ENCODE measurements around the gene SEPTIN10. TPM values are rescaled to one million over a fixed set of nuclear protein-coding genes. Genes with fewer than 3 reads are reported as not detected.
A peak's percentile ranks its signal among the peaks of the same experiment; 100 is the strongest.

SEPTIN10 gene
- total RNA-seq, 1 experiment from 2014 or later: 113 TPM

GRCh38 chr2:109660046-109660860, 46.5 kb upstream of the SEPTIN10 start:
- DNase-seq (ENCODE audit: low read depth, low spot score) (no peak), ATAC-seq (peak; percentile 44)
- POLR2A ChIA-PET: no interaction called here
- Histone ChIP-seq H3K9me2 (ENCODE audit: insufficient read depth) (no peaks in the 10 kb centered on the region), H3K79me2 (ENCODE audit: insufficient read depth, low read length) (no peaks in the 10 kb centered on the region), H3K36me3 (ENCODE audit: control insufficient read depth in 1 of 2, insufficient read depth in 2 of 2, low read length in 2 of 2) (no peaks in the 10 kb centered on the region), H3K27ac (ENCODE audit: low read depth, low read length) (no peak overlapping the region), H3K9ac (ENCODE audit: low read length) (no peak overlapping the region), H3K9me3 (ENCODE audit: control insufficient read depth in 1 of 2, insufficient read depth in 1 of 2, low read depth in 1 of 2, low read length in 2 of 2) (no peaks in the 10 kb centered on the region), H3K4me2 (ENCODE audit: low read length) (no peak overlapping the region), H3K4me3 (replicated peaks in 1 of 2; ENCODE audit: low read depth in 1 of 2, low read length in 2 of 2) (no peak overlapping the region), H3K4me1 (ENCODE audit: control insufficient read depth in 1 of 2, insufficient read depth in 2 of 2, low read length in 2 of 2) (no peaks in the 10 kb centered on the region), H4K20me1 (ENCODE audit: insufficient read depth) (no peaks in the 10 kb centered on the region), H2AFZ (ENCODE audit: low read depth, low read length, poor library complexity, severe bottlenecking) (no peak overlapping the region), H3K27me3 (ENCODE audit: insufficient read depth, low read length) (no peaks in the 10 kb centered on the region)
- no peak for TF ChIP-seq EZH2 (IDR thresholded peaks at IDR 0.05)
- RAD21 ChIA-PET (ENCODE audit: low non-redundant PET in 1 of 2, low total read pairs in 2 of 2, uncharacterized antibody in 2 of 2, unreplicated experiment in 2 of 2): no interaction called here
- intact Hi-C loops (cut with micrococcal nuclease): loop anchor here (5.0 kb wide), 1 partner anchor 143 kb away; no protein-coding TSS in a partner anchor
- no TSS peak for BruUV-seq (replicated peaks)
- CTCF ChIA-PET: interaction anchor here (1.1 kb wide), 1 partner anchor 114 kb away, joined by 3 read pairs; no protein-coding TSS in a partner anchor

- Histone ChIP-seq H3K4me2 (ENCODE audit: low read length) (no peak overlapping the region), H3K4me3 (replicated peaks in 1 of 2; ENCODE audit: low read depth in 1 of 2, low read length in 2 of 2) (no peak overlapping the region), H3K4me1 (ENCODE audit: control insufficient read depth in 1 of 2, insufficient read depth in 2 of 2, low read length in 2 of 2) (no peaks in the 10 kb centered on the region), H3K27me3 (ENCODE audit: insufficient read depth, low read length) (no peaks in the 10 kb centered on the region), H2AFZ (ENCODE audit: low read depth, low read length, poor library complexity, severe bottlenecking) (no peak overlapping the region), H3K9ac (ENCODE audit: low read length) (no peak overlapping the region), H3K36me3 (ENCODE audit: control insufficient read depth in 1 of 2, insufficient read depth in 2 of 2, low read length in 2 of 2) (no peaks in the 10 kb centered on the region), H3K79me2 (ENCODE audit: insufficient read depth, low read length) (no peaks in the 10 kb centered on the region), H3K9me2 (ENCODE audit: insufficient read depth) (no peaks in the 10 kb centered on the region), H3K27ac (ENCODE audit: low read depth, low read length) (no peak overlapping the region), H4K20me1 (ENCODE audit: insufficient read depth) (no peaks in the 10 kb centered on the region), H3K9me3 (ENCODE audit: control insufficient read depth in 1 of 2, insufficient read depth in 1 of 2, low read depth in 1 of 2, low read length in 2 of 2) (no peaks in the 10 kb centered on the region)
- TF ChIP-seq ZNF274 (IDR thresholded peaks at IDR 0.05; ENCODE audit: low read depth, low read length) (no peak), TCF7L2 (IDR thresholded peaks at IDR 0.05; ENCODE audit: borderline replicate concordance, extremely low read depth, insufficient read depth, insufficient read length) (no peak), SRF (IDR thresholded peaks at IDR 0.05; ENCODE audit: low read depth) (no peak), ATF3 (IDR thresholded peaks at IDR 0.05) (no peak), EZH2 (IDR thresholded peaks at IDR 0.05) (no peak), MAX (IDR thresholded peaks at IDR 0.05) (no peak), ZFX (IDR thresholded peaks at IDR 0.05) (no peak), JUND (IDR thresholded peaks at IDR 0.05) (no peak), SP1 (IDR thresholded peaks at IDR 0.05; ENCODE audit: low read depth) (no peak), YY1 (IDR thresholded peaks at IDR 0.05; ENCODE audit: extremely low read depth, insufficient replicate concordance, low read depth, low read length) (no peak), FOSL1 (IDR thresholded peaks at IDR 0.05; ENCODE audit: low read depth) (no peak), ZBTB33 (IDR thresholded peaks at IDR 0.05; ENCODE audit: extremely low read depth, insufficient replicate concordance, low read length) (no peak), SIN3A (IDR thresholded peaks at IDR 0.05; ENCODE audit: low read depth) (no peak), POLR2AphosphoS5 (IDR thresholded peaks at IDR 0.05; ENCODE audit: low read depth, low read length) (no peak), CBX3 (IDR thresholded peaks at IDR 0.05; ENCODE audit: low read depth) (no peak)
- no TSS peak for BruUV-seq (replicated peaks)
- intact Hi-C loops (cut with micrococcal nuclease): loop anchor here (5.0 kb wide), 1 partner anchor 142 kb away; no protein-coding TSS in a partner anchor
- ATAC-seq: no peak
- DNase-seq (ENCODE audit: low read depth, low spot score): no peak
- RAD21 ChIA-PET (ENCODE audit: low non-redundant PET in 1 of 2, low total read pairs in 2 of 2, uncharacterized antibody in 2 of 2, unreplicated experiment in 2 of 2): no interaction called here
- POLR2A ChIA-PET: no interaction called here
- CTCF ChIA-PET: no interaction called here
Observed at GRCh38 chr2:109659396-109660045, 45.8 kb upstream of the SEPTIN10 start.
